A549 (cell line): ENCODE results near the gene ADAM12.

ENCODE experiments used
- EP300 ChIP-seq, 2 experiments: fragments of >200 bp; sonication (Bioruptor Twin); formaldehyde crosslinking; IDR thresholded peaks; 2 replicates in 1 of 2; 3 replicates in 1 of 2; pipeline ENCODE4 v1.6.1; 2016 to 2017
- ESRRA ChIP-seq: fragments of 150-350 bp; IDR thresholded peaks from 2 replicates; pipeline ENCODE4 v1.6.1; 2014; ENCODE audit warnings: mild to moderate bottlenecking, low read length, borderline replicate concordance
- HOXA7 ChIP-seq: fragments of 250-450 bp; sonication (Bioruptor Pico); IDR thresholded peaks from 2 replicates; pipeline ENCODE4 v1.5.0; 2020; ENCODE audit warnings: mild to moderate bottlenecking, moderate library complexity
- NPAS2 ChIP-seq: fragments of 250-450 bp; sonication (Bioruptor Pico); IDR thresholded peaks from 2 replicates; pipeline ENCODE4 v1.8.0; 2022; ENCODE audit warnings: mild to moderate bottlenecking, moderate library complexity, borderline replicate concordance
- RFX5 ChIP-seq: fragments of 450-650 bp; IDR thresholded peaks from 2 replicates; pipeline ENCODE4 v1.7.1; 2014; ENCODE audit warnings: antibody characterized with exemption, mild to moderate bottlenecking, moderate library complexity
- USF2 ChIP-seq: fragments of 450-650 bp; IDR thresholded peaks from 2 replicates; pipeline ENCODE4 v1.6.1; 2014; ENCODE audit warnings: antibody characterized with exemption
- TF ChIP-seq, protein P1 (sequence below): fragments of >200 bp; sonication (Bioruptor Twin); formaldehyde crosslinking; IDR thresholded peaks from 3 replicates; pipeline ENCODE4 v1.5.1; 2016

DNA sequence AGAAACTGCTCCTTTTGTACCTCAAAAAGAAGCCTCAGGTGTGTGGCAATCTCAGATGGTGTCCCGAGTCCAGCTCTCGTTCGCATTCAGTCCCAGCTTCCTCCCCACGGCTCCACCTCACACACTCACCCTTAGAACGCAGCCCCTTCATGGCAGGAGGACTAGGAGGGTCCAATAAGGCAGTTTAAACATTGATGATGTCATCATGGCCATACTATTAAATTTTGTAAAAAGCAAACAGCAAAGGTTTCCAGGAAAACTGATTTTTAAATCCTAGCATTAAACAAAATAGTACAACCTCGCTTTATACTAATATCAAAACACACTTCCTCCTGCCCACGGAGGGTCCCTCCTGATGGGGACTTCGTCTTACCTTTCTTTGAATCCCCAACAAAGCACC is 133.0 kb downstream of the ADAM12 start:
- TF ChIP-seq, protein P1, sequence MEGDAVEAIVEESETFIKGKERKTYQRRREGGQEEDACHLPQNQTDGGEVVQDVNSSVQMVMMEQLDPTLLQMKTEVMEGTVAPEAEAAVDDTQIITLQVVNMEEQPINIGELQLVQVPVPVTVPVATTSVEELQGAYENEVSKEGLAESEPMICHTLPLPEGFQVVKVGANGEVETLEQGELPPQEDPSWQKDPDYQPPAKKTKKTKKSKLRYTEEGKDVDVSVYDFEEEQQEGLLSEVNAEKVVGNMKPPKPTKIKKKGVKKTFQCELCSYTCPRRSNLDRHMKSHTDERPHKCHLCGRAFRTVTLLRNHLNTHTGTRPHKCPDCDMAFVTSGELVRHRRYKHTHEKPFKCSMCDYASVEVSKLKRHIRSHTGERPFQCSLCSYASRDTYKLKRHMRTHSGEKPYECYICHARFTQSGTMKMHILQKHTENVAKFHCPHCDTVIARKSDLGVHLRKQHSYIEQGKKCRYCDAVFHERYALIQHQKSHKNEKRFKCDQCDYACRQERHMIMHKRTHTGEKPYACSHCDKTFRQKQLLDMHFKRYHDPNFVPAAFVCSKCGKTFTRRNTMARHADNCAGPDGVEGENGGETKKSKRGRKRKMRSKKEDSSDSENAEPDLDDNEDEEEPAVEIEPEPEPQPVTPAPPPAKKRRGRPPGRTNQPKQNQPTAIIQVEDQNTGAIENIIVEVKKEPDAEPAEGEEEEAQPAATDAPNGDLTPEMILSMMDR = no peak
- TF ChIP-seq USF2 (no peak), ESRRA (no peak), RFX5 (no peak), HOXA7 (CRISPR knock-in tag) (no peak), EP300 (IDR thresholded peaks at IDR 0.05) (no peak), NPAS2 (no peak)
